Small intestine (tissue), 7 donors: Measurements from ENCODE around the gene DPH6. TPM values are rescaled to one million over a fixed set of nuclear protein-coding genes. Genes with fewer than 3 reads are reported as not detected.

Source experiments
- DNase-seq, 2 donors: peaks; one replicate each; pipeline versions ENCODE4 v3.0.0 to v3.0.0-alpha.2; 2013
- FAIRE-seq: peaks from 2 replicates; lab custom pipeline; 2012; peaks lifted over from hg19 to GRCh38; lab: Jason Lieb, UNC
- H3K27ac ChIP-seq, 3 donors: one replicate each; pipeline ENCODE4 v1.5.1; 2013; ENCODE audit warnings: low read length in 2 of 3, mild to moderate bottlenecking in 2 of 3, control low read depth in 1 of 3, inconsistent platforms in 1 of 3, low read depth in 1 of 3, moderate library complexity in 1 of 3
- H3K27me3 ChIP-seq, 3 donors: one replicate each; pipeline ENCODE4 v1.6.1; 2013; ENCODE audit warnings: low read length in 3 of 3, inconsistent platforms in 1 of 3; ENCODE audit not compliant: control insufficient read depth in 3 of 3, insufficient read depth in 3 of 3
- H3K36me3 ChIP-seq, 3 donors: one replicate each; pipeline ENCODE4 v1.6.1; 2013; ENCODE audit warnings: low read length in 3 of 3, inconsistent platforms in 1 of 3, low read depth in 1 of 3, mild to moderate bottlenecking in 1 of 3, moderate library complexity in 1 of 3; ENCODE audit not compliant: control insufficient read depth in 3 of 3, insufficient read depth in 2 of 3
- H3K4me1 ChIP-seq, 3 donors: one replicate each; pipeline ENCODE4 v1.6.1; 2013; ENCODE audit warnings: low read length in 2 of 3, inconsistent platforms in 1 of 3, low read depth in 1 of 3, mild to moderate bottlenecking in 1 of 3, moderate library complexity in 1 of 3; ENCODE audit not compliant: control insufficient read depth in 3 of 3, insufficient read depth in 2 of 3
- H3K4me3 ChIP-seq, 3 donors: one replicate each; pipeline ENCODE4 v1.5.1; 2013; ENCODE audit warnings: low read length in 3 of 3, control low read depth in 1 of 3, inconsistent platforms in 1 of 3, low read depth in 1 of 3, mild to moderate bottlenecking in 1 of 3, moderate library complexity in 1 of 3
- H3K9me3 ChIP-seq, 2 donors: one replicate each; pipeline ENCODE4 v1.6.1; 2013; ENCODE audit warnings: low read depth in 1 of 2, low read length in 1 of 2; ENCODE audit not compliant: control insufficient read depth in 2 of 2, insufficient read depth in 1 of 2
- WGBS, 3 donors: extraction: QIAGEN DNeasy Blood & Tissue Kit; methylation state at CpG; one replicate each; pipeline ENCODE4 v1.1.7; 2013; 5-methylcytosine and 5-hydroxymethylcytosine counted together
- polyA plus RNA-seq, 4 donors: library from polyadenylated mRNA; stranded (reverse) in 3 of 4; unstranded in 1 of 4; fragments of 200-250 nt in 3 of 4; fragments of 120-200 nt in 1 of 4; gene quantifications; one replicate each; pipeline versions ENCODE4 v1.2.1 to v1.2.3, GENCODE V29; 2013
- donor health status: healthy with polysubstance abuse.
- donor health status: control.
- donor health status: control.
- donor health status: Bipolar disorder and iron deficiency.
- donor health status: healthy.

DPH6 gene
- polyA plus RNA-seq, 4 donors, result 7.4 to 16.5 (median 11.6) TPM

DNA sequence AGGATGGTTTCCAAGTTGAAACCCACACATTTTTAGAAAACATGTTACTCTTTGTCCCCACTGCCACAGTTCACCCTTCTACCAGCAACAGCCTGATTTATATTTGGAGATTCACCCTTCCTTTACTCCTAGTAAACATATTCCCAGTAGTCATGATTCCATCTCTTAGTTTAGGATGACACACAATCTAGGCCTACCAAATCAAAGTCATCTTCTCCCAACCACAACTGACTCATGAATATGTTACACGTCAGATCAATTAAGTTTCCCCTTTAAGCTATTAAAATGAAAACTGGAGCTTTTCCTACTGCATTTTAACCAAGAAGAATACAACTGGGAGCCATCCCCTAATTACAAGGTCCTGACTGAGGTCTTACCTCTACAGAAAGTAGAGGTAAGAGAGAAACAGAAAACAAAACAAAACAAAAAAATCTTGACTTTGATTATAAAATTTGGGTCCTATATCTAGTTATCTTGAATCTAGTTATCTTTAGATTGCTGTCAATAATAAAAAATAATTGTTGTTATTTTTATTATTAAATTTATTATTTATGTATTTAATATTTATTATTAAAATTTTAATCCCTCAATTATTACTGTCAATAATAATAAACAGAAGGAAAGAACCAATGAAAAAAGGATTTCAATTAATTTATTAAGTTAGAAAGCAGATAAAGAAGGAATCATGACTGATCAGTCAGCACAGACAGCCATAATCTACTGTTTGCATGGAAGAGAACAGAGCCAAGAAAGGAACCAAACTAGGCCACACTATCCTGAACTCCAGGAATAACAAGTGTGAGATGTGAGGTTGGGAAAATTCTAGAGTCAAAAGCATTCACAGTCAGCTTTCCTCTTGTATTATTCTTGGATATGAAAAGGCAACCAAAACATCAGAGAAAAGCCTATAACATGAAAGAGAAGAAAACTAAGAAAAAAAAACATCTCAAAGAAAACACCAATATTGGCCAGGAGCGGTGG is 12.5 kb downstream of the DPH6 start:
- peaks cover 0 to 2% (median 0%) of the 10 kb centered on the region in 3 donors for H3K27me3 ChIP-seq
- peak; percentile 62 for FAIRE-seq
- no peaks in the 10 kb centered on the region for H3K36me3 ChIP-seq
- peaks cover 0 to 5% (median 0%) of the 10 kb centered on the region in 3 donors for H3K4me1 ChIP-seq
- peaks cover 0 to 5% of the 10 kb centered on the region in 2 donors for H3K9me3 ChIP-seq
- 94 to 96% (median 94%) methylated on average over 2 of the region's 2 CpGs for WGBS, 3 donors
- DNase-seq, result no peak
- H3K4me3 ChIP-seq, result no peak overlapping the region
- H3K27ac ChIP-seq, result no peak overlapping the region

DNA sequence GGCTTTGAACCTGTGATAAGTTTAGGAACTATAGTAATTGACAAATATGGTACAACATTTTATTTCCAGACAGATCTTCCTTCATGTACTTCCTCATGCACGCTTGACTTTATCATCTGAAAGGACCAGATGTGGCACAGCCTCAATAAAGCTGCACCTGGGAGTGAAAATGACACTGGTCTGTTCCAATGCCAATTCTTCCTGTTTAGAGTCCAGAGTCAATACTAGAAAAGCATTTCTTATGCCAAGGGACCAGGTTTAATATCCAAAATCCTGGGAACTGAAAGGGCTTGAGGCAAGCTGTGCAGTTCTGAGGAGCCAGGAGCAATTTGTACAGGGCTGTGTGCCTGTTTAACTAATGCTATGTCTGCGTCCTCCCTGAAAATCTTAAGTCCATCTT is 15.3 kb downstream of the DPH6 start:
- FAIRE-seq (no peak), DNase-seq (peak in 1 of 2 donors; percentile 15)
- Histone ChIP-seq H3K9me3 (peaks cover 0 to 5% of the 10 kb centered on the region in 2 donors), H3K4me3 (no peak overlapping the region), H3K4me1 (peaks cover 0 to 5% (median 0%) of the 10 kb centered on the region in 3 donors), H3K27me3 (peaks cover 0 to 2% (median 0%) of the 10 kb centered on the region in 3 donors), H3K27ac (no peak overlapping the region), H3K36me3 (no peaks in the 10 kb centered on the region)
- 46 to 80% (median 64%) methylated on average over 2 of the region's 2 CpGs for WGBS, 3 donors

DNA sequence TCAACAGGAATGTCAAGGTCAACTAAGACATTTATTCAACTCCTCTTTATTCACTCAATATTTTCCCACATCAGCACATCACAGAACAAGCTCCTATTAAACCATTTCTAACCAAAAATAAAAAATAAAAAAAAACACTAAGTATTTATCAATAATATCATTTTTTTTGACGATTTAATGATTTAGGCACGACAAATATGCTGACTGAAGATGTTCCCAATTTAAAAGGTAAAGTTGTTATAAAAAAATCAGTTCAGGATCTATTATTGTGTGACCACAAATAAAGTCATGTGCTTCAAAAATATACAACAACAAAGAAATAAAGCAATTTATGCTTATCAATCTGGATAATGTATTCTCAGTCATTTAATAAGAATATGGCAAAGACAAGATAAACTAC is 16.2 kb downstream of the DPH6 start:
- FAIRE-seq, result no peak

DNA sequence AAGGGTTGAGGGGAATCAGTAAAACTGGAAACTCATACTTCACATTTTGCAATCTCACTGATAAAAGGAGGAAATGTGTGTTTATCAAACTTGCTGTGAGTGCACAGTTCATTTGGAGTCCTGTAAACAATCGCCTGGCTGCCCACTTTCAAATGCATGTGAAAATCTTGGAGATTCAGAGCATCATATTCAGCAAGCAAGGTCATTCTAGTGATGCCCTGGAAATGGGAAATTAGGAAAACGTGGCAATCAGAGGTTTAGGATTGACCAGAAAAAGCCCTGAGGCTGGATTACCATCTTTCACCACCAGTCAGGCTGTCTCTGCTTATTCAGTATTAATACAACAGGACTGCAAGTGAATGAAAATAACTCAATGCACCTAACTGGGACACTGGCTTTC is 23.9 kb downstream of the DPH6 start:
- Histone ChIP-seq H3K4me1 (no peaks in the 10 kb centered on the region), H3K9me3 (no peaks in the 10 kb centered on the region), H3K4me3 (no peak overlapping the region), H3K27ac (no peak overlapping the region), H3K27me3 (no peaks in the 10 kb centered on the region), H3K36me3 (no peaks in the 10 kb centered on the region)
- FAIRE-seq (no peak), DNase-seq (no peak)
- 55 to 65% (median 55%) methylated on average over 2 of the region's 2 CpGs for WGBS, 3 donors

More for the DNA sequence above, 16.2 kb downstream of the DPH6 start:
- no peak for DNase-seq
- Histone ChIP-seq H3K4me1 (no peaks in the 10 kb centered on the region), H3K9me3 (peaks cover 0 to 5% of the 10 kb centered on the region in 2 donors), H3K4me3 (no peak overlapping the region), H3K36me3 (no peaks in the 10 kb centered on the region), H3K27me3 (peaks cover 0 to 2% (median 0%) of the 10 kb centered on the region in 3 donors), H3K27ac (no peak overlapping the region)
- 95 to 97% (median 96%) methylated on average over 2 of the region's 2 CpGs for WGBS, 3 donors

DNA sequence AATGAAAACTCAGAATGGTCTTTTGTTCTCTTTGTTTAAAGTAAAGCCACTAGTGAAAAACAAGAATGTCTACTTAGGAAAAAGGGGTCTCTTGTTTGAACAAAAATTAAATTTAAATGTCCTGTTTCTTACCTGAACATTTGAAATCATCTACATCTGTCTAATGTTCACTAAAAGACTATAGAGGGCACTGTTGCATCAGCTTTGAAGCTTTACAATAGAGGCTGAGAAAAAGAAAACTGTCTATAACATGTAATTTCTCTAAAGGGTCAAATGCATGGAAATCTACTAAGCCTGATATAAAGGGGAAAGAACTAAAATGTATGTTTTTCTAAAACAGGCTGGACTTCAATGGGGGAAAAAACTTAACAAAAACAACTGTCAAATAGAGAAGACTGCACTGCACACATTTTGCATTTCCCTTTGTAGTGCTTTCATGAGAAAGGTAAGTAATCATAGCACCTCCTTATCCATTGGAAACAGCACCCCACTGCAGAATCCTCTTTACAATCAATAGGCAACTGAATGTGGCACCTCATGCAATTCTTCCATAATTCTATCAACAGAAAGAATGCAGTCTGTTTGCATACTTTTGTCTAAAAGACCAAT is 26.3 kb downstream of the DPH6 start:
- Histone ChIP-seq H3K9me3 (no peaks in the 10 kb centered on the region), H3K4me3 (no peak overlapping the region), H3K36me3 (peaks cover 0 to 2% (median 0%) of the 10 kb centered on the region in 3 donors), H3K27me3 (no peaks in the 10 kb centered on the region), H3K27ac (no peak overlapping the region), H3K4me1 (no peaks in the 10 kb centered on the region)
- FAIRE-seq (peak; percentile 19), DNase-seq (peak; percentile 46 to 65)

DNA sequence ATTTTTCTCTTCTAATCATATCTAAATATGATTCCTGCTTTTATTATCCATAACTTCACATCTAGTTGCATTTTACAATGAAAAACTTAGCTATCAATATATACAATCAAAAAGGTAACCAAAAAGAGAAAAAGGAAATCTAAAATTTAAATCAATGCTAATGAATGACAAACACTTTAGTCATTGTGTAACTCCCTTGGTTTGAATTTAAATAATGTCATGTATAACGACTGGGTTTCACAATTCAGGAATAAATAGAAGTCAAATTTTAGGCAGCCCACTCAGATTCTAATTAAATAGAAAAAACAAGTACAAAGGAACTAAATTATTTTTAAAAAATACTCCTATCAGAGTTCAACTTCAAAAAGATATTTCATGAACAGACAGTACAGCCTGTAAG is 26.9 kb downstream of the DPH6 start:
- DNase-seq, result no peak
- Histone ChIP-seq H3K4me1 (no peaks in the 10 kb centered on the region), H3K4me3 (no peak overlapping the region), H3K9me3 (no peaks in the 10 kb centered on the region), H3K27ac (no peak overlapping the region), H3K27me3 (no peaks in the 10 kb centered on the region), H3K36me3 (peaks cover 0 to 2% (median 0%) of the 10 kb centered on the region in 3 donors)
- FAIRE-seq, result no peak
- 47 to 65% (median 60%) methylated on average over 1 of the region's 1 CpG for WGBS, 3 donors

DNA sequence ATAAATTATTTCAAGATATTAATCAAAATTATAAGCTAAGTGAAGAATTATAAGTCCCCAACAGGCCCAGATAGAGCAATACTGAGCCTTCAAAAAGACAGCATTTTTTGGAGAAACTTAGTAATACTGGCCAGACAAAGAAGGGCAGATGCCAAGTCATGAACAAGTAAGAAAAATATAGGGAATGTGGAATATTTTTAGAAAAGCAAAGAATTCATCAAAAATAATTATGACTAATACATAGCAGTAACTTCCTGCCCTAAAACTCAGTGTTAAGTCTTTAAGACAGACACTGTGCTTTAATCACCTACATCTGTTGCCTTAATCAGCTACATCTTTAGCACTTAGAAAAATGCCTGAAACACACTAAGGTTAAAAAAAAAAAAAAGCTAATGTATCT is 31.2 kb downstream of the DPH6 start:
- FAIRE-seq, result no peak
- Histone ChIP-seq H3K4me1 (no peaks in the 10 kb centered on the region), H3K27ac (no peak overlapping the region), H3K9me3 (no peaks in the 10 kb centered on the region), H3K36me3 (peaks cover 0 to 2% (median 0%) of the 10 kb centered on the region in 3 donors), H3K4me3 (no peak overlapping the region), H3K27me3 (no peaks in the 10 kb centered on the region)
- no peak for DNase-seq

DNA sequence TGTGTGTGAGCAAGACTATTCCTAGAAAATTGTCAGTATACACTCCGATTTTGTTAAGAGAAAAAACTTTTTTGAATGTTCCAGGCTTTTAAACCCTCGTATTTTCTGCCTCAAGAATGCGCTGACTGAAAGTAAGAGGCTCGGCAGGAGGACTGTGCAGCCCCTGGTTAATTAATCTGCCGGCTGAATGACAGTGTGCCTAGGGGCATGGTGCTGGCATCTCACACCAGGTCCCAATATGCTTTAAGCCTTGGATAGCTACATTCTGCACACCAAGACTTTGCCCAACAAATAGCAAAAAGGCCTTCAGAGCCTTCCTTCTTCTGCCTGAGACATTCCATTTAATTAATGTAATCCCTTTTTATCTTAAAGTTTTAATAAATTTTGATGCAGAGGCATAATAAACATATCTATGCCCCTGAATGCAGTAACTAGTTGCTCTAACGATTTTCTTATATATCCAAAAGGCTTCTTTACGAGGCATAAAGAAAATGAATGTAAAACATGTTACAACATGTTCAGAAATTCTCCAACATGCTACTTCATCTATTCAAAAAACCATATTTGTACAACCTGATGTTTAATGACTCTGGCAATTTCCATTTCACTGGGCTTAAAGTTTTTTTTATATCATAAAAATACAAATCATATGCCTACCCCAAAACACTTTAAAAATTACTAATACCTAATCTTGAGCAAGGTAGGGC is 37.9 kb downstream of the DPH6 start:
- Histone ChIP-seq H3K27ac (no peak overlapping the region), H3K4me1 (peaks cover 0 to 8% (median 0%) of the 10 kb centered on the region in 3 donors), H3K9me3 (no peaks in the 10 kb centered on the region), H3K4me3 (no peak overlapping the region), H3K36me3 (no peaks in the 10 kb centered on the region), H3K27me3 (no peaks in the 10 kb centered on the region)
- FAIRE-seq (peak; percentile 5), DNase-seq (no peak)
- 93 to 96% (median 95%) methylated on average over 7 of the region's 7 CpGs for WGBS, 3 donors
